Activated naive CD8-positive, alpha-beta T cell treated with anti-CD3 and anti-CD28 coated beads, Interleukin-2, amount 10 ng/mL, durations not matched to agents 7 days and 5 days (primary cell): Measurements from ENCODE around the gene CACNA2D4. TPM values are rescaled to one million over a fixed set of nuclear protein-coding genes. Genes with fewer than 3 reads are reported as not detected.

Source experiments
- ATAC-seq: fragments of 150-1000 bp; cut with Tn5 transposase; one replicate; pipeline ENCODE4 v1.10.0; 2021; ENCODE audit warnings: low read depth, moderate library complexity
- POLR2A ChIA-PET: fragments of 350-600 bp; sonication (Branson Sonifier 250); formaldehyde crosslinking; loops from one replicate; lab custom pipeline; 2021; ENCODE audit warnings: antibody characterized with exemption; lab: Charles Lee
- DNase-seq: peaks from one replicate; pipeline ENCODE4 v3.0.0; 2021
- H3K27ac Mint-ChIP-seq: one replicate; pipeline ENCODE4 v1.8.0; 2022; ENCODE audit warnings: mild to moderate bottlenecking, mixed read lengths
- H3K27me3 Mint-ChIP-seq: one replicate; pipeline ENCODE4 v1.8.0; 2022; ENCODE audit warnings: mild to moderate bottlenecking, moderate library complexity, mixed read lengths
- H3K36me3 Mint-ChIP-seq: one replicate; pipeline ENCODE4 v1.8.0; 2021; ENCODE audit warnings: mild to moderate bottlenecking, mixed read lengths
- H3K4me1 Mint-ChIP-seq: one replicate; pipeline ENCODE4 v1.8.0; 2021; ENCODE audit warnings: mixed read lengths
- H3K4me3 Mint-ChIP-seq: one replicate; pipeline ENCODE4 v1.8.0; 2022; ENCODE audit warnings: mild to moderate bottlenecking, moderate library complexity, mixed read lengths
- H3K9me3 Mint-ChIP-seq: one replicate; pipeline ENCODE4 v1.8.0; 2021; ENCODE audit warnings: mixed read lengths
- total RNA-seq, 2 experiments: library from RNA; stranded (reverse); gene quantifications; one replicate each; pipeline ENCODE4 v1.2.3, GENCODE V29; 2021

The CACNA2D4 gene
- total RNA-seq, 2 experiments from 2014 or later, result 8.0 to 10.4 TPM

GRCh38 chr12:1816730-1817348 is 101.6 kb downstream of the CACNA2D4 start:
- Mint-ChIP-seq H3K4me1 (peaks cover 4% of the 10 kb centered on the region), H3K4me3 (no peak overlapping the region), H3K27ac (no peak overlapping the region), H3K9me3 (no peaks in the 10 kb centered on the region), H3K27me3 (peaks cover 34% of the 10 kb centered on the region), H3K36me3 (no peaks in the 10 kb centered on the region)
- POLR2A ChIA-PET, result no interaction called here
- DNase-seq (no peak), ATAC-seq (no peak)

- H3K4me1 Mint-ChIP-seq, result peaks cover 4% of the 10 kb centered on the region
- H3K36me3 Mint-ChIP-seq, result no peaks in the 10 kb centered on the region
- H3K27me3 Mint-ChIP-seq, result peaks cover 32% of the 10 kb centered on the region
- no peak overlapping the region for H3K27ac Mint-ChIP-seq
- DNase-seq (no peak), ATAC-seq (no peak)
- H3K4me3 Mint-ChIP-seq, result no peak overlapping the region
- no peaks in the 10 kb centered on the region for H3K9me3 Mint-ChIP-seq
- POLR2A ChIA-PET, result no interaction called here
Observed at GRCh38 chr12:1815814-1816729, 102.4 kb downstream of the CACNA2D4 start.

- Mint-ChIP-seq H3K27me3 (peaks cover 23% of the 10 kb centered on the region), H3K9me3 (no peaks in the 10 kb centered on the region), H3K27ac (no peak overlapping the region), H3K36me3 (no peaks in the 10 kb centered on the region), H3K4me1 (peaks cover 1% of the 10 kb centered on the region), H3K4me3 (no peak overlapping the region)
- no peak for DNase-seq
- POLR2A ChIA-PET, result no interaction called here
- ATAC-seq, result no peak
Observed at GRCh38 chr12:1815108-1815507, 103.3 kb downstream of the CACNA2D4 start.

- Mint-ChIP-seq H3K27ac (no peak overlapping the region), H3K27me3 (peaks cover 15% of the 10 kb centered on the region), H3K4me3 (no peak overlapping the region), H3K9me3 (no peaks in the 10 kb centered on the region), H3K4me1 (no peaks in the 10 kb centered on the region), H3K36me3 (no peaks in the 10 kb centered on the region)
- no peak for ATAC-seq
- DNase-seq, result no peak
- POLR2A ChIA-PET, result interaction anchor here (0.6 kb wide), 1 partner anchor 1051 kb away, joined by 6 read pairs; no protein-coding TSS in a partner anchor
Observed at GRCh38 chr12:1814266-1814665, 104.2 kb downstream of the CACNA2D4 start.

GRCh38 chr12:1812650-1813302 is 105.7 kb downstream of the CACNA2D4 start:
- no peaks in the 10 kb centered on the region for H3K9me3 Mint-ChIP-seq
- H3K27me3 Mint-ChIP-seq, result peaks cover 11% of the 10 kb centered on the region
- POLR2A ChIA-PET, result no interaction called here
- H3K4me3 Mint-ChIP-seq, result no peak overlapping the region
- no peaks in the 10 kb centered on the region for H3K36me3 Mint-ChIP-seq
- no peak for ATAC-seq
- H3K27ac Mint-ChIP-seq, result no peak overlapping the region
- no peaks in the 10 kb centered on the region for H3K4me1 Mint-ChIP-seq
- no peak for DNase-seq

- DNase-seq (no peak), ATAC-seq (no peak)
- POLR2A ChIA-PET, result no interaction called here
- no peaks in the 10 kb centered on the region for H3K36me3 Mint-ChIP-seq
- no peaks in the 10 kb centered on the region for H3K9me3 Mint-ChIP-seq
- no peaks in the 10 kb centered on the region for H3K4me1 Mint-ChIP-seq
- H3K27ac Mint-ChIP-seq, result no peak overlapping the region
- H3K27me3 Mint-ChIP-seq, result peaks cover 11% of the 10 kb centered on the region
- H3K4me3 Mint-ChIP-seq, result peak overlapping the region; percentile 59
Observed at GRCh38 chr12:1811948-1812291, 106.5 kb downstream of the CACNA2D4 start.

GRCh38 chr12:1811281-1811947 is 107.0 kb downstream of the CACNA2D4 start:
- ATAC-seq (no peak), DNase-seq (no peak)
- no peaks in the 10 kb centered on the region for H3K4me1 Mint-ChIP-seq
- H3K9me3 Mint-ChIP-seq, result no peaks in the 10 kb centered on the region
- POLR2A ChIA-PET, result no interaction called here
- no peaks in the 10 kb centered on the region for H3K36me3 Mint-ChIP-seq
- peaks cover 8% of the 10 kb centered on the region for H3K27me3 Mint-ChIP-seq
- peak overlapping the region; percentile 59 for H3K4me3 Mint-ChIP-seq
- peak overlapping the region; percentile 52 for H3K27ac Mint-ChIP-seq

- Mint-ChIP-seq H3K4me3 (peak overlapping the region; percentile 59), H3K36me3 (no peaks in the 10 kb centered on the region), H3K27ac (peak overlapping the region; percentile 52), H3K4me1 (no peaks in the 10 kb centered on the region), H3K27me3 (peaks cover 6% of the 10 kb centered on the region), H3K9me3 (no peaks in the 10 kb centered on the region)
- DNase-seq, result no peak
- POLR2A ChIA-PET, result no interaction called here
- ATAC-seq, result no peak
Observed at GRCh38 chr12:1810931-1811280, 107.5 kb downstream of the CACNA2D4 start.

GRCh38 chr12:1810201-1810930 is 108.1 kb downstream of the CACNA2D4 start:
- DNase-seq (no peak), ATAC-seq (no peak)
- Mint-ChIP-seq H3K27ac (peak overlapping the region; percentile 7), H3K9me3 (no peaks in the 10 kb centered on the region), H3K4me3 (no peak overlapping the region), H3K36me3 (no peaks in the 10 kb centered on the region), H3K4me1 (no peaks in the 10 kb centered on the region), H3K27me3 (peaks cover 3% of the 10 kb centered on the region)
- POLR2A ChIA-PET, result no interaction called here

- no peaks in the 10 kb centered on the region for H3K9me3 Mint-ChIP-seq
- DNase-seq (no peak), ATAC-seq (no peak)
- H3K4me3 Mint-ChIP-seq, result no peak overlapping the region
- peaks cover 1% of the 10 kb centered on the region for H3K4me1 Mint-ChIP-seq
- POLR2A ChIA-PET, result no interaction called here
- H3K27ac Mint-ChIP-seq, result no peak overlapping the region
- peaks cover 2% of the 10 kb centered on the region for H3K27me3 Mint-ChIP-seq
- no peaks in the 10 kb centered on the region for H3K36me3 Mint-ChIP-seq
Observed at GRCh38 chr12:1809591-1810190, 108.8 kb downstream of the CACNA2D4 start.

GRCh38 chr12:1808798-1809480 is 109.5 kb downstream of the CACNA2D4 start:
- no peak overlapping the region for H3K4me3 Mint-ChIP-seq
- no peak overlapping the region for H3K27ac Mint-ChIP-seq
- ATAC-seq (no peak), DNase-seq (no peak)
- peaks cover 7% of the 10 kb centered on the region for H3K4me1 Mint-ChIP-seq
- no peaks in the 10 kb centered on the region for H3K36me3 Mint-ChIP-seq
- no peaks in the 10 kb centered on the region for H3K27me3 Mint-ChIP-seq
- H3K9me3 Mint-ChIP-seq, result peaks cover 1% of the 10 kb centered on the region
- POLR2A ChIA-PET, result no interaction called here
